Measurements from ENCODE around the gene PMPCA. TPM values are rescaled to one million over a fixed set of nuclear protein-coding genes. Genes with fewer than 3 reads are reported as not detected.

PMPCA gene
- total and polyA plus RNA-seq, 2 donors (not counting 3 experiments of a cell fraction or from before 2014, with no cell fraction given), result 69.0 to 75.3 TPM

GRCh38 chr9:136429683-136430491 is 19.4 kb downstream of the PMPCA start:
- H3K79me2 ChIP-seq (ENCODE audit: control insufficient read depth, insufficient read depth, low read length), result peaks cover 3% of the 10 kb centered on the region
- DNase-seq (ENCODE audit: low read depth, low spot score) (no peak), FAIRE-seq (no peak)
- H3K4me3 ChIP-seq (replicated peaks in 1 of 3; ENCODE audit: insufficient read depth in 1 of 3, low read depth in 1 of 3, low read length in 3 of 3), result no peak overlapping the region
- no TSS peak for BruUV-seq (replicated peaks)
- dilution Hi-C loops (cut with MboI; ENCODE audit: extremely low pct_ligation_motif_present, low sequenced_read_pairs) (no loop called here), intact Hi-C loops (cut with micrococcal nuclease) (no loop called here)
- no peak for TF ChIP-seq MYC (IDR thresholded peaks at IDR 0.05; ENCODE audit: low read depth, low read length)
- TF ChIP-seq CTCF (IDR thresholded peaks at IDR 0.05; ENCODE audit: extremely low read depth in 1 of 2, insufficient read depth in 1 of 2, low read depth in 1 of 2, low read length in 2 of 2), result no peak
- no peak for TF ChIP-seq EZH2 (IDR thresholded peaks at IDR 0.05; ENCODE audit: borderline replicate concordance, low read depth, low read length, severe bottlenecking)
- TF ChIP-seq FOS (IDR thresholded peaks at IDR 0.05; ENCODE audit: borderline replicate concordance, insufficient read depth, low read length), result no peak
- no peak for TF ChIP-seq POLR2A (IDR thresholded peaks at IDR 0.05; ENCODE audit: low read depth, low read length)
- TF ChIP-seq MAX (IDR thresholded peaks at IDR 0.05; ENCODE audit: insufficient read depth, insufficient read length), result no peak
- no peak for TF ChIP-seq JUN (IDR thresholded peaks at IDR 0.05; ENCODE audit: borderline replicate concordance, insufficient read depth, insufficient read length, low read depth)
- TF ChIP-seq GATA2 (IDR thresholded peaks at IDR 0.05; ENCODE audit: insufficient read depth, insufficient read length, low read depth, low read length), result no peak
- TF ChIP-seq POLR2AphosphoS5 (IDR thresholded peaks at IDR 0.05; ENCODE audit: insufficient read depth, low read depth, low read length), result no peak
- H3K4me2 ChIP-seq (ENCODE audit: insufficient read depth, low read length), result no peak overlapping the region
- no peaks in the 10 kb centered on the region for H3K27me3 ChIP-seq (ENCODE audit: control insufficient read depth in 2 of 2, insufficient read depth in 2 of 2, low read length in 2 of 2)
- H4K20me1 ChIP-seq (replicated peaks; ENCODE audit: control insufficient read depth, extremely low read depth, insufficient read depth, low read length), result no peaks in the 10 kb centered on the region
- H3K27ac ChIP-seq (ENCODE audit: insufficient read depth, low read depth, low read length), result no peak overlapping the region
- H3K9me3 ChIP-seq (replicated peaks; ENCODE audit: control insufficient read depth, insufficient read depth, low read length), result no peaks in the 10 kb centered on the region
- no peak overlapping the region for H2AFZ ChIP-seq (ENCODE audit: low read depth, low read length)
- no peak overlapping the region for H3K9ac ChIP-seq (replicated peaks; ENCODE audit: extremely low read depth, insufficient read depth, low read length)
- H3K9me1 ChIP-seq (replicated peaks; ENCODE audit: control insufficient read depth, extremely low read depth, insufficient read depth, low read length), result no peaks in the 10 kb centered on the region
- H3K4me1 ChIP-seq (ENCODE audit: control insufficient read depth, extremely low read depth, insufficient read depth, low read length), result no peaks in the 10 kb centered on the region
- CTCF ChIA-PET, result interaction anchor here (0.8 to 0.9 kb wide), 2 partner anchors 13 to 63 kb away, joined by 3 read pairs; no protein-coding TSS in a partner anchor
- H3K36me3 ChIP-seq (ENCODE audit: control insufficient read depth in 2 of 2, extremely low read depth in 1 of 2, insufficient read depth in 2 of 2, low read length in 2 of 2), result peaks cover 4 to 18% of the 10 kb centered on the region in 2 experiments
- POLR2A ChIA-PET, result no interaction called here

All from endothelial cell of umbilical vein (primary cell).